ENCODE measurements around the gene VPS51.

The VPS51 gene

GRCh38 chr11:65119670-65119995, 23.6 kb downstream of the VPS51 start:
- DNase-seq (ENCODE audit: low read depth) = no peak
- no peak overlapping the region for H3K4me3 ChIP-seq (replicated peaks; ENCODE audit: low read depth, low read length)
- TF ChIP-seq, protein P1, sequence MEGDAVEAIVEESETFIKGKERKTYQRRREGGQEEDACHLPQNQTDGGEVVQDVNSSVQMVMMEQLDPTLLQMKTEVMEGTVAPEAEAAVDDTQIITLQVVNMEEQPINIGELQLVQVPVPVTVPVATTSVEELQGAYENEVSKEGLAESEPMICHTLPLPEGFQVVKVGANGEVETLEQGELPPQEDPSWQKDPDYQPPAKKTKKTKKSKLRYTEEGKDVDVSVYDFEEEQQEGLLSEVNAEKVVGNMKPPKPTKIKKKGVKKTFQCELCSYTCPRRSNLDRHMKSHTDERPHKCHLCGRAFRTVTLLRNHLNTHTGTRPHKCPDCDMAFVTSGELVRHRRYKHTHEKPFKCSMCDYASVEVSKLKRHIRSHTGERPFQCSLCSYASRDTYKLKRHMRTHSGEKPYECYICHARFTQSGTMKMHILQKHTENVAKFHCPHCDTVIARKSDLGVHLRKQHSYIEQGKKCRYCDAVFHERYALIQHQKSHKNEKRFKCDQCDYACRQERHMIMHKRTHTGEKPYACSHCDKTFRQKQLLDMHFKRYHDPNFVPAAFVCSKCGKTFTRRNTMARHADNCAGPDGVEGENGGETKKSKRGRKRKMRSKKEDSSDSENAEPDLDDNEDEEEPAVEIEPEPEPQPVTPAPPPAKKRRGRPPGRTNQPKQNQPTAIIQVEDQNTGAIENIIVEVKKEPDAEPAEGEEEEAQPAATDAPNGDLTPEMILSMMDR (IDR thresholded peaks at IDR 0.05; ENCODE audit: low read length, missing control alignments) = no peak

DNA sequence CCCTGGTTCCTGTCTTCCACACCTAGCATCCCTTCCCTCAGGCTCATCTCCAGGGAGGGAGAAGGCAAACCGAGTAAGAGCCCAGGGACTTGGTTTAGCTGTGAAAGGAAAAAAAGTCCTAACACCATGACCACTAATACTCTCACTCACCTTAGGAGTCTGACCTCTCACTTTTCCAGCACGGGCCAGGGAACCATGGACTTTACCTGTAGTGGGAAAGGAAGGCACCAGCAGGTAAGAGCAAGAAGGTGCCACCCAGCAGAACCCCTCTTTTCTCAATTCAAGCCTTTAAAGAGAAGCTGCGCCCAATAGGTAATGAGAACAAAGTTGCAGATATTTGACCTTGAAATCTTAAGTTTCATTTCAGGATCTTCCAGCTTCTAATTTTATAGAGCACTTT, 24.8 kb downstream of the VPS51 start:
- DNase-seq (ENCODE audit: low read depth) = no peak
- H3K4me3 ChIP-seq (replicated peaks; ENCODE audit: low read depth, low read length) = peak overlapping the region; percentile 84
- TF ChIP-seq, protein P1 (IDR thresholded peaks at IDR 0.05; ENCODE audit: low read length, missing control alignments) = no peak

GRCh38 chr11:65121447-65121864, 25.4 kb downstream of the VPS51 start:
- no peak for DNase-seq (ENCODE audit: low read depth)
- H3K4me3 ChIP-seq (replicated peaks; ENCODE audit: low read depth, low read length) = peak overlapping the region; percentile 84
- TF ChIP-seq, protein P1 (IDR thresholded peaks at IDR 0.05; ENCODE audit: low read length, missing control alignments) = no peak

- peak; percentile 98 for DNase-seq (ENCODE audit: low read depth)
- peak within 1 kb of the TSS; percentile 84 for H3K4me3 ChIP-seq (replicated peaks; ENCODE audit: low read depth, low read length)
- TF ChIP-seq, protein P1 (IDR thresholded peaks at IDR 0.05; ENCODE audit: low read length, missing control alignments) = no peak
These were observed 26.1 kb downstream of the VPS51 start, which contains the start of the genes FAU and MRPL49 for GRCh38 chr11:65121865-65122696. Gene FAU, minus strand, starts transcription at chr11:65122134. Its CDS starts 321 bp downstream, at chr11:65121813. Gene MRPL49, plus strand, starts transcription at chr11:65122321. Its CDS starts 26 bp downstream, at chr11:65122347.

- TF ChIP-seq, protein P1 (IDR thresholded peaks at IDR 0.05; ENCODE audit: low read length, missing control alignments) = no peak
- no peak overlapping the region for H3K4me3 ChIP-seq (replicated peaks; ENCODE audit: low read depth, low read length)
- no peak for DNase-seq (ENCODE audit: low read depth)
These were observed 28.6 kb downstream of the VPS51 start for GRCh38 chr11:65124480-65125196.

- no peak for DNase-seq (ENCODE audit: low read depth)
- TF ChIP-seq, protein P1 (IDR thresholded peaks at IDR 0.05; ENCODE audit: low read length, missing control alignments) = no peak
- H3K4me3 ChIP-seq (replicated peaks; ENCODE audit: low read depth, low read length) = no peak overlapping the region
These were observed 29.4 kb downstream of the VPS51 start for GRCh38 chr11:65125197-65126056.

Data from fibroblast of pulmonary artery (primary cell).